ENCODE data around the gene MAML2. TPM values are rescaled to one million over a fixed set of nuclear protein-coding genes. Genes with fewer than 3 reads are reported as not detected.

Gene MAML2
- total RNA-seq, 2 experiments from 2014 or later, result 14.7 to 15.5 TPM

DNA sequence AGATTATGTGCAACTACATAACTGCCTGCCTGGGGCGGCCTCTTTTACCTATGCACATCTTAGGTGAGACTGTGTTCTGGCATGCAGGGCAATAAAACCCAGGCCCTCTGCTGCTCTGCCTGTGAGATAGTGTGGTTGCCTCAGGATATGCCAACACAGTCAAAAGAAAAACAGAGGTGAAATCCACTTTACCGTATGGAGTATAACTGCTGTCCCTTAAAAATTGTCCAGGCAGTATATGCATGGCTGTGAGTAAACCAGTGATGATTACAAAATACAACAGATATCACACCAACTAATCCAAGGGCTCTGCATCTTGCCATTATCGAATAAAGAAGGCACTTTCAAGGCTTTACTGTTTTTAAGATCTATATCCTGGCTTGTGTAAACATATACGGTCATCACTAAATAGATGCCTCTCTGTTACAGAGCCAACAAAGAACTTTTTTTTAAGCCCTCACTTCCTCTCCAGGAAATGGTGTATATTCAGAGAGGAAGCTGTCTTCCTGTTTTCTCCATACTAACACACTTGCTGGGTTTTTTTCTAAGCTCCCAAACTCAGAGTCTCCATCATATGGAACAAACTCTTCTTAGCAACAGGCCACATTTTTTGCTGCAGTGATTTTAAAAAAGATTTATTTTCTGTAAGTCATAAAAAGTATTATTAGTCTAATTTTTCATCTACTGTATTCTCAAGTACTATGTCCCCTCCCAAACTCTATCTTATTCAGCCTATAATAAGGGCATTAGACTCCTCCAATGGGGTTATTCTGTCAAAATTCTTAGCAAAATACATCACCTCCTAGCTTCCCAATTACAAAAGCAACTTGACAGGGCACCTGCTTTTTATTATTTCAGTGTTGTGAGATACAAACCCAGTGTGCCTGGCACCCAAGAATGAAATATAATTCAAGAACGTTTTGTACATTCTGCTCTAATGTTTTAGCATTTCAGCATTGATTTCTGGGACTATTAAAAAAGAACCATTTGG lies 135.2 kb downstream of the MAML2 start:
- ATAC-seq (peak; percentile 68), DNase-seq (peak; percentile 43)
- Mint-ChIP-seq H3K4me1 (ENCODE audit: low read depth) (peaks cover 73% of the 10 kb centered on the region), H3K27ac (peak overlapping the region; percentile 84), H3K9me3 (ENCODE audit: insufficient read depth) (no peaks in the 10 kb centered on the region), H3K4me3 (peak overlapping the region; percentile 42), H3K36me3 (ENCODE audit: low read depth) (peaks cover 17% of the 10 kb centered on the region), H3K27me3 (ENCODE audit: low read depth) (no peaks in the 10 kb centered on the region)
- ChIA-PET CTCF (interaction anchor here (0.6 to 4.9 kb wide), 7 partner anchors 10 to 1062 kb away, joined by 3 to 34 read pairs (median 3); partner anchors contain the start of gene MAML2), POLR2A (interaction anchor here (0.7 to 1.3 kb wide), 3 partner anchors 13 to 135 kb away, joined by 3 to 4 read pairs (median 3); partner anchors contain the start of gene MAML2)

DNA sequence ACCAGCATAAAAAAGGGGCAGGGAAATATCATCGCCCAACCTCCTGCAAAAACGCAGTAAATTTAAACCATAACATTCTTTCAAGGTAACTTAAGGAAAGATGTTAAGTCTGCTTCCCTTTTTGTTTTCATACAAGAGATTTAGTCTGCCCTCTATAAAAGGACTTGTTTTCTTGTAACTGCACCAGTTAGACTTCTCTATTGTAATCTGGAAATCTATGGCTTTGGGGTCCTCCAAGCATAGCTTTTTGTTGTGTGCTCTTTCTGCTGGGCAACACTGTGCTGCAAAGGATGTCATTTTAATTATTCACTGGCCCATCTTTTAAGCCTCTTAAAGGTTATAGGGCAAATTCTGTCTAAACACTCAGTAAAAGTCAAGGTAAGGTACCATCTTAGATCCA lies 136.0 kb downstream of the MAML2 start:
- Mint-ChIP-seq H3K27me3 (ENCODE audit: low read depth) (no peaks in the 10 kb centered on the region), H3K27ac (peak overlapping the region; percentile 84), H3K4me3 (peak overlapping the region; percentile 42), H3K9me3 (ENCODE audit: insufficient read depth) (no peaks in the 10 kb centered on the region), H3K4me1 (ENCODE audit: low read depth) (peaks cover 67% of the 10 kb centered on the region), H3K36me3 (ENCODE audit: low read depth) (peaks cover 20% of the 10 kb centered on the region)
- no peak for DNase-seq
- ChIA-PET POLR2A (interaction anchor here (0.6 to 1.3 kb wide), 2 partner anchors 37 to 114 kb away, joined by 3 to 4 read pairs; no protein-coding TSS in a partner anchor), CTCF (interaction anchor here (4.9 kb wide), 1 partner anchor 135 kb away, joined by 34 read pairs; the partner anchor contains the start of gene MAML2)
- no peak for ATAC-seq

GRCh38 chr11:96205460-96205809 lies 137.6 kb downstream of the MAML2 start:
- POLR2A ChIA-PET, result interaction anchor here (1.2 to 1.9 kb wide), 2 partner anchors 10 to 134 kb away, joined by 4 read pairs; no protein-coding TSS in a partner anchor
- peak; percentile 24 for DNase-seq
- ATAC-seq, result peak; percentile 13
- Mint-ChIP-seq H3K27ac (peak overlapping the region; percentile 68), H3K27me3 (ENCODE audit: low read depth) (no peaks in the 10 kb centered on the region), H3K4me1 (ENCODE audit: low read depth) (peaks cover 59% of the 10 kb centered on the region), H3K9me3 (ENCODE audit: insufficient read depth) (no peaks in the 10 kb centered on the region), H3K4me3 (peak overlapping the region; percentile 19), H3K36me3 (ENCODE audit: low read depth) (peaks cover 25% of the 10 kb centered on the region)
- CTCF ChIA-PET, result interaction anchor here (0.8 to 4.9 kb wide), 9 partner anchors 9 to 184 kb away, joined by 3 to 34 read pairs (median 3); partner anchors contain the start of gene MAML2

- no peaks in the 10 kb centered on the region for H3K27me3 Mint-ChIP-seq (ENCODE audit: low read depth)
- H3K9me3 Mint-ChIP-seq (ENCODE audit: insufficient read depth), result no peaks in the 10 kb centered on the region
- H3K36me3 Mint-ChIP-seq (ENCODE audit: low read depth), result peaks cover 29% of the 10 kb centered on the region
- H3K27ac Mint-ChIP-seq, result peak overlapping the region; percentile 68
- ATAC-seq, result peak; percentile 29
- CTCF ChIA-PET, result interaction anchor here (0.6 to 4.9 kb wide), 5 partner anchors 9 to 137 kb away, joined by 3 to 34 read pairs (median 5); partner anchors contain the start of gene MAML2
- H3K4me3 Mint-ChIP-seq, result peak overlapping the region; percentile 32
- DNase-seq, result no peak
- POLR2A ChIA-PET, result interaction anchor here (1.2 to 1.9 kb wide), 2 partner anchors 10 to 135 kb away, joined by 4 read pairs; no protein-coding TSS in a partner anchor
- H3K4me1 Mint-ChIP-seq (ENCODE audit: low read depth), result peaks cover 62% of the 10 kb centered on the region
Observed at GRCh38 chr11:96204721-96205459, 138.1 kb downstream of the MAML2 start.

- no peak for DNase-seq
- peaks cover 68% of the 10 kb centered on the region for H3K4me1 Mint-ChIP-seq (ENCODE audit: low read depth)
- no peak overlapping the region for H3K4me3 Mint-ChIP-seq
- ATAC-seq, result no peak
- H3K9me3 Mint-ChIP-seq (ENCODE audit: insufficient read depth), result peaks cover 5% of the 10 kb centered on the region
- POLR2A ChIA-PET, result interaction anchor here (1.9 kb wide), 1 partner anchor 11 kb away, joined by 4 read pairs; no protein-coding TSS in a partner anchor
- H3K27ac Mint-ChIP-seq, result peak overlapping the region; percentile 17
- CTCF ChIA-PET, result interaction anchor here (0.6 to 4.9 kb wide), 2 partner anchors 39 to 138 kb away, joined by 3 to 34 read pairs; partner anchors contain the start of gene MAML2
- peaks cover 35% of the 10 kb centered on the region for H3K36me3 Mint-ChIP-seq (ENCODE audit: low read depth)
- H3K27me3 Mint-ChIP-seq (ENCODE audit: low read depth), result no peaks in the 10 kb centered on the region
Observed at GRCh38 chr11:96204366-96204659, 138.7 kb downstream of the MAML2 start.

DNA sequence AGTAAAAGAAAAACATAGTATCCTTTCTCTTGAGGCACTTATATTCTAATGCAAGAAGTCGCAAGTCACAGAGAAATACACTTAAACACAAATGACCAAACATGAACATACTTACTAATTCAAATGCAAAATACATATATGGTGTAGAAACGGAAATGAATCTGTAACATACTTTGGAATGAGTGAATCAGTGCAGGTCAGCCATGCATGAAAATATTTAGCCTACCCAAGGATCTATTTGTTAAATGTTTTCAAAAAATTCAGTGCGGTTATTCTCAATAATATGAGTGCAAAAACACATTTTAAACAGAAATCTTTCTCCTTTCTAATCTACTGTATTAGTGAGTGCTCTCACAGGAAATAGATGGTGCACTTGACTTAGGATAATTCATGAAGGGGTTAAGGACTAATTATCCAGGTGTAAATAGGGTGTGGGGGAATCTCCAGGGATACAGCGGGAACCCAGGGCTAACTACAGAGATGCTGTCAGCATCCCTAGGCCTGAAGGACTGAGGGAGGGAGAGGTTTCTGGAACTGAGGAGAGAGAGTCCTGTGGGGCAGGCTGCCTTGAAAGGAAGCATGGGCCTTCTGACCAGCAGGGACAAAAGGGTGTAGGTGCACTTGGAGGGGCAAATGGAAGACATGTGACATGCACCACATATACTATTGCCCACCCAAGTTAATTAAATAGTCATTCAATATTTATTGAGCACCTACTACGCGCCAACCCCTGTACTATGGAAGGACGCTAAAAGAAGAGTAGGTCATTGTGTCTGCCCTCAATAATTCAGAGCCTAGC lies 139.2 kb downstream of the MAML2 start:
- Mint-ChIP-seq H3K9me3 (ENCODE audit: insufficient read depth) (peaks cover 6% of the 10 kb centered on the region), H3K27ac (peak overlapping the region; percentile 17), H3K4me1 (ENCODE audit: low read depth) (peaks cover 67% of the 10 kb centered on the region), H3K27me3 (ENCODE audit: low read depth) (no peaks in the 10 kb centered on the region), H3K4me3 (no peak overlapping the region), H3K36me3 (ENCODE audit: low read depth) (peaks cover 37% of the 10 kb centered on the region)
- POLR2A ChIA-PET, result interaction anchor here (1.9 kb wide), 1 partner anchor 12 kb away, joined by 4 read pairs; no protein-coding TSS in a partner anchor
- CTCF ChIA-PET, result interaction anchor here (1.1 to 4.9 kb wide), 2 partner anchors 139 kb away, joined by 4 to 34 read pairs; partner anchors contain the start of gene MAML2
- DNase-seq (no peak), ATAC-seq (no peak)

GRCh38 chr11:96200243-96200642 lies 142.8 kb downstream of the MAML2 start:
- H3K9me3 Mint-ChIP-seq (ENCODE audit: insufficient read depth), result peaks cover 6% of the 10 kb centered on the region
- H3K36me3 Mint-ChIP-seq (ENCODE audit: low read depth), result peaks cover 42% of the 10 kb centered on the region
- ChIA-PET POLR2A (no interaction called here), CTCF (interaction anchor here (1.2 to 2.0 kb wide), 4 partner anchors 10 to 143 kb away, joined by 3 to 9 read pairs (median 4); partner anchors contain the start of gene MAML2)
- no peak overlapping the region for H3K27ac Mint-ChIP-seq
- DNase-seq, result no peak
- H3K4me3 Mint-ChIP-seq, result no peak overlapping the region
- no peaks in the 10 kb centered on the region for H3K27me3 Mint-ChIP-seq (ENCODE audit: low read depth)
- no peak for ATAC-seq
- H3K4me1 Mint-ChIP-seq (ENCODE audit: low read depth), result peaks cover 50% of the 10 kb centered on the region

DNA sequence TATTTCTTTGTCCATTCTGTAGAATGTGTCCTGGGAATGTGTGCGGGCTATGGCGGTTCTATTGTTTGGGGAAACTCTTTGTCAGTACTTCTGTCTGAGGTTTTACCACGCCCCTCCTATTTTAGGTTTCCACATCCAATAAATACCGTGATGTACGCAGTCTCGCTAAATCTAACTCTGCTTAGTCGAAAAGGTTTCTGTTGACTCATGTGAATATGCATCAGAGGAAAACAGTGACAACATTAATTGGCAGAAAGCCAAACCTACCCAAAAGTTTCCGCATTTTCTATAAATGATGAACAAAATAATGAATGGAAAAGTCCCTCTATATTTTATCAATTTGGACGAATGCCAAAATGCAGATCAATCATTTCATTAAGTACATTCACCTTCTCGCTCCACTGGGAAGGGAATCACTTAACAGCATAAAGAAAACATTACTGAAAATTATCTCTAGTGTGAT lies 143.4 kb downstream of the MAML2 start:
- POLR2A ChIA-PET, result no interaction called here
- no peak for ATAC-seq
- peaks cover 44% of the 10 kb centered on the region for H3K36me3 Mint-ChIP-seq (ENCODE audit: low read depth)
- H3K27me3 Mint-ChIP-seq (ENCODE audit: low read depth), result no peaks in the 10 kb centered on the region
- peaks cover 6% of the 10 kb centered on the region for H3K9me3 Mint-ChIP-seq (ENCODE audit: insufficient read depth)
- DNase-seq, result no peak
- CTCF ChIA-PET, result interaction anchor here (1.3 to 2.0 kb wide), 2 partner anchors 57 to 144 kb away, joined by 3 to 9 read pairs; partner anchors contain the start of gene MAML2
- peaks cover 50% of the 10 kb centered on the region for H3K4me1 Mint-ChIP-seq (ENCODE audit: low read depth)
- H3K27ac Mint-ChIP-seq, result no peak overlapping the region
- peak overlapping the region; percentile 15 for H3K4me3 Mint-ChIP-seq

GRCh38 chr11:96197801-96198701 lies 144.9 kb downstream of the MAML2 start:
- Mint-ChIP-seq H3K9me3 (ENCODE audit: insufficient read depth) (peaks cover 6% of the 10 kb centered on the region), H3K27ac (peak overlapping the region; percentile 10), H3K4me3 (no peak overlapping the region), H3K36me3 (ENCODE audit: low read depth) (peaks cover 45% of the 10 kb centered on the region), H3K27me3 (ENCODE audit: low read depth) (no peaks in the 10 kb centered on the region), H3K4me1 (ENCODE audit: low read depth) (peaks cover 52% of the 10 kb centered on the region)
- POLR2A ChIA-PET, result interaction anchor here (1.6 kb wide), 1 partner anchor 45 kb away, joined by 3 read pairs; no protein-coding TSS in a partner anchor
- CTCF ChIA-PET, result interaction anchor here (1.2 to 2.1 kb wide), 3 partner anchors 10 to 145 kb away, joined by 3 to 10 read pairs (median 6); partner anchors contain the start of gene MAML2
- DNase-seq, result no peak
- no peak for ATAC-seq

- Mint-ChIP-seq H3K27ac (no peak overlapping the region), H3K36me3 (ENCODE audit: low read depth) (peaks cover 46% of the 10 kb centered on the region), H3K4me3 (no peak overlapping the region), H3K9me3 (ENCODE audit: insufficient read depth) (peaks cover 6% of the 10 kb centered on the region), H3K4me1 (ENCODE audit: low read depth) (peaks cover 50% of the 10 kb centered on the region), H3K27me3 (ENCODE audit: low read depth) (no peaks in the 10 kb centered on the region)
- ChIA-PET POLR2A (interaction anchor here (1.6 kb wide), 1 partner anchor 46 kb away, joined by 3 read pairs; no protein-coding TSS in a partner anchor), CTCF (interaction anchor here (1.1 to 2.1 kb wide), 4 partner anchors 9 to 146 kb away, joined by 3 to 10 read pairs (median 4); partner anchors contain the start of gene MAML2)
- ATAC-seq, result no peak
- DNase-seq, result no peak
Observed at GRCh38 chr11:96197103-96197502, 145.9 kb downstream of the MAML2 start.

Data from activated CD8-positive, alpha-beta T cell treated with anti-CD3 and anti-CD28 coated beads, Interleukin-2, amount 10 ng/mL, durations not matched to agents 7 days and 5 days (primary cell).